HG02973 (cell line): ENCODE results near the gene ATP6V0C.
"Not testable (repeated sequence)": the region's sequence is repeated elsewhere in the genome, so short reads cannot be mapped to it uniquely, and the experiment has no call there.

Source experiments
- ATAC-seq: cut with Tn5 transposase; IDR thresholded peaks from one replicate; pipeline ENCODE4 v1.9.1; 2021; ENCODE audit warnings: moderate library complexity; ENCODE audit not compliant: unreplicated experiment

The ATP6V0C gene

DNA sequence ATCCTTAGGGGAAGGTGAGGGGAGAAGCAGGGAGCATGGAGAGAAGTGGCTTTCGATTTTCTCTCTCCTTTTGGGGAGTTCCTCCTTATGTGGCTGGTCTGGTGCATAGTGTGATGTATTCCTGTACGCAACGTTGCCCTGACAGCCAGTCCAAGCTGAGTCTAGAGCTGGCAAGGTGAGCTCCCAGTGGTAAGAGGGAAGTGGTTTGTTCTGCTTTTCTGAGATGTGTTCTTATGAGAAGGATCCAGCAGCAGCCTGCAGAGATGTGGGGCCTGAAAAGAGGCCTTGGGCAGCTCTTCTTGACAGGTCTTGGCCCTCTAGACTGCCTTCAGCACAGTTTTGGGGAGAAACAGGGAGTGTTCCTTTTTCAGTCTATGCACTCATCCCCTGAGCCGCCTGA lies 27.2 kb downstream of the ATP6V0C start:
- ATAC-seq: not testable (repeated sequence)

DNA sequence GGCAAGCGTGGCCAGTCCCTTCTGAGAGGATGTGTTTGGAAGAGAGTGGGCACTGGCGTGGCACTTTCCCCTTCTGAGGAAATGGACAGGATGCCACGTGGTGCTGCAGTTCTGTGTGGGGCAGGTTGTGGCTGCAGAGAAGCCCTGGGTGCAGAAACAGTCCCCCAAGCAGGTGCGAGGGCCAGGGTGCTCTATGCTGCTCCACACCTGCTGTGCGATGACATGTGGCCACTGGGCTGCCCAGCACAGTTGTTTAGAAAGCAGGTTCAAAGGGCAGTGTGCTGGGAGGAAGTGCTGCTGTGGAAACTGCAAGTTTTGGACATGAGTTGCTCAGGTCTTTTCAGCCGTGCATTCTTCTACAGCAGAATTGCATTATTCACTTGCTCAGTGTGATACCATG lies 27.7 kb downstream of the ATP6V0C start:
- not testable (repeated sequence) for ATAC-seq

DNA sequence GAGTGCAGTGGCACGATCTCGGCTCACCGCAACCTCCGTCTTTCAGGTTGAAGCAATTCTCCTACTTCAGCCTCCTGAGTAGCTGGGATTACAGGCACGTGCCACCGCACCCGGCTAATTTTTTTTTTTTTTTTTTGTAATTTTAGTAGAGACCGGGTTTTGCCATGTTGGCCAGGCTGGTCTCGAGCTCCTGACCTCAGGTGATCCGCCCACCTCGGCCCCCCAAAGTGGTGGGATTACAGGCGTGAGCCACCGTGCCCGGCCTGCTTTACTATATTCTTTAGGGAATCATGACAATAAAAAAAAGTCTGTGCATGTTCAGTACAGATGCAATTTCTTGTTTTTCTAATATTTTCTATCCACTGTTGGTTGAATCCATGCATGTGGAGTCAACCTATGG lies 30.0 kb downstream of the ATP6V0C start:
- not testable (repeated sequence) for ATAC-seq

DNA sequence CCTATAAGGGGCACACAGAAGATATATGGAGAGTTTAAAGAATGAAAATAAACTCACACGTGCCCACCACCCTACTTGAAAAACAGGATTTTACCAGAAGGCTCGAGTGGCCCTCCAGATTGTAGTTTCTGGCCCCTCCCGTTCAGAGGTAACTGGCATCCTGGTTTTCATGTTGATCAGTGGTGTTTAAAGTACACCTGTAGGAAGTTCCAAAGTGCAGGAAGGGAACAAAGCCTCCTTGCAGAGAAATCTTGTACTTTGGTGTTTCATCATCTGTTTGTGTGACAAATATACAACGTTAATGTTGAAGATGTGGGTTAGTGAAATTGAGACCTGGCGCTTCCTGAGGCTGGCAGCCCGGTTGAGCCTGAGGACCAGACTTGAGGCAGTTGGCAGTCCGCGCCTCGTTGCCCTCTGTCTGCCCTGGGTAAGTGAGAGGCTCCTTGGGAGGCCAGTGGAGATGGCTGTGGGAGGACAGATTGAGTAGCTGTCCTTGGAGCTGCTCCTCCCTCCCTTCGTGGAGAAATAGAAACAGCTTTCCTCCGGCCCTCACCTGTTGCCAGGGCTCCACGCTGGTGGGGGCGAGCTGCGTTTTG lies 36.6 kb downstream of the ATP6V0C start:
- not testable (repeated sequence) for ATAC-seq

DNA sequence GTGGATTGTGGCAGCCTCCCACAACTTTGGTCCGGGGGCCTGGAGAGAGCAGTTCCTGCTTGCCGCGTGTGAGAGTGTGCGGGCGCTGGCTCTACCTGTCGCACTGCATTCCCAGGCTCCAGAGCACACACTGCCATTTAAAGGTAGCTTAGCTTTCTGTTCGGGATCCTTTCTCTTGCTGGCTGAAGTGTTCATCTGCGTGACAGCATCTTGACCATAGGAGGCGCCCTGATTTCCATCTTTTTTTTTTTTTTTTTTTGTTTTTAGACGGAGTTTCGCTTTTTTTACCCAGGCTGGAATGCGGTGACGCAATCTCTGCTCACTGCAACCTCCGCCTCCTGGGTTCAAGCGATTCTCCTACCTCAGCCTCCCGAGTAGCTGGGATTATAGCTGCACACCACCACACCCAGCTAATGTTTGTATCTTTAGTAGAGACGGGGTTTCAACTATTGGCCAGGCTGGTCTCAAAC lies 37.7 kb downstream of the ATP6V0C start:
- ATAC-seq: not testable (repeated sequence)

DNA sequence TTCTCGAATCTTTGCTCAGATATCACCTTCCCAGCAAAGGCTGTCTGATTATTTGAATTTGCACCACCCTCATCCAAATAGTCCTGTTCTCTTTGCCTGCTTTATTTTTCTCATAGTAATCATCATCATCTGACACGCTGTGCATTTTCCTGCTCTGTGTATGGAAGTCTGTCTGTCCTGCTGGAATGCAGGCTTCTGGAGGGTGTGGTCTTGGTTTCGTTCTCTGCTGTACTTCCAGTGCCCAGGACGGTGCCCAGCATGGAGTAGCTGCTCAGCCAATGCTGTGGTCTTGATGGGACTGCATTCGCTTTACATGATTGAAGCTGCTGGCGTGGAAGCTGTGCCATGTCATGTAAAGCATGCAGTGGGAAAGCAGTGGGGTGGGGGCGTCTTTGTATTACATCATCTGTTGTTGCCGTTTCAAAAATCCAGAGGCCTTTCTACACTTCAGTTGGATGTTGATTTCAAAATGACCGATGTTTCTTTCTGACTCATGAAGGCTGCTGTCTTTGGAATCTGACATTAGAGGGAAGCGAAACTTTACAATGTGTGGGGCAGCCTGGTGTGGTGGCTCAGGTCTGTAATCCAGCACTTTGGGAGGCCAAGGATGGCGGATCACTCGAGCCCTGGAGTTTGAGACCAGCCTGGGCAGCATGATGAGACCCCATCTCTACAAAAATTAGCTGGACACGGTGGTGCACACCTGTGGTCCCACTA lies 41.1 kb downstream of the ATP6V0C start:
- ATAC-seq: not testable (repeated sequence)

DNA sequence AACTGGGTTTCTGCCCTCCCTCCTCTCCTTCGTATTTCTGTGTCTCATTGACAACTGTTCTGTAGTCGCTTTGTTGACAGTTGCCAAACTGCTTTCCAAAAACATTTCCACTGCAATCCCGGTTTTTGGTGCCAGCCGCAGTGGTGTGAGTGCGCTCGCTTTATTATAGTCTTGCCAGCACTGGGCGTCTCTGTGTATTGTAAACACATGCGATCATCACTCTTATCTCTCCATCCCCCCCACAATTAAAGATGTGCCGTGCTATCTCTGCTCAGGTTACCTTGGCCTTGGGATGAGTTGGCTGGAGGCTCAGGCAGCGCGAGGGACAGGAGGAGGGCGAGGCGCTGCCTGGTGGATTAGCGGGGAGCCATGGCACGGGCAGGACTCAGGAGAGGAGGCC lies 43.4 kb downstream of the ATP6V0C start:
- ATAC-seq: not testable (repeated sequence)

DNA sequence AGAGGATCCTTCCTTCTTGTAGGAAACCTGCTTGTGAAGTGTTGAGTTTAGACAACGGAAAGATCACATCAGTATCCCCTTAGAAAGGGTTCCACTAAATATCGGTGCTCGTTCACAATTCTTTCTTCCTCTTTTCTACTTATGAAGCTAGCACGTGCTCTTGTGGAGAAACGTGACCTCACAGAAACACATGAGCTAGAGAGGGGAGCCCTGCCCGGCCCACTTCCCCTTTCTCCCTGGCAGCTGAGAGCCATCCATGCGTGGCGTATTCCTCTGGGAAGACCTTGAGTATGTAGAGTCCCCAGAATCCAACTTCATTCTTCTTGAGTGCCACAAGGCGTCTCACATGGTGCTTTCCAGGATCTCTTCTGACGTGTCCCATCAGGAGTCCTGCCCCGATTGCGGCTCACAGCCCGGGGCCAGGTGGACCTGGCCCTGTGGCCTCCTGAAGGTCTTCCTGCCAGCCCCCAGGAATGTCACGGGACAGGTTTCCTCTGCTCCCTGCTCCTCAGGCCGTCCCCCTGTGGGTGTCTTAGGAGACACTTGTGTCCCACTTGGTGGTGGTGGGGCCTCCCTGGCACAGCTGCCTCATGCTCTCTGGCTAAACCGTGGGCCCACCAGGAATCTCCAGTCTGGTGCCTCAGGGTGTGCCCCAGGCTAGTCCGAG lies 46.5 kb downstream of the ATP6V0C start:
- ATAC-seq: peak; percentile 59

DNA sequence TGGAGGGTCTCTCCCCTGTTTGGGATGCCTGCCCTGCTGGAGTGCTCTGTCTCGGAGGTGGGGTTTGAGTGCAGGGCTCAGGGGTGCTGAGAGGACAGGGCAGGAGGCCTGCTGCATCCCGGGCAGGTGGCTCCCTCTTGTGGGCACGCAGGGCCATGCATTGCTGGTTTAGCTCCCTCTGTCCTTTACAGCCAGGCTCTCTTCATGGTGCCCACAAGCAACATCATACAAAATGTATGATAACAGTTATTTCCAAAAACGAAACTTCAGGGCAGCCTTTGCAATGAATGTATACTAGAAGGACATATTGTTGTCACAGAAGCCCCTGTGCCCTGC lies 47.0 kb downstream of the ATP6V0C start:
- ATAC-seq: peak; percentile 36

DNA sequence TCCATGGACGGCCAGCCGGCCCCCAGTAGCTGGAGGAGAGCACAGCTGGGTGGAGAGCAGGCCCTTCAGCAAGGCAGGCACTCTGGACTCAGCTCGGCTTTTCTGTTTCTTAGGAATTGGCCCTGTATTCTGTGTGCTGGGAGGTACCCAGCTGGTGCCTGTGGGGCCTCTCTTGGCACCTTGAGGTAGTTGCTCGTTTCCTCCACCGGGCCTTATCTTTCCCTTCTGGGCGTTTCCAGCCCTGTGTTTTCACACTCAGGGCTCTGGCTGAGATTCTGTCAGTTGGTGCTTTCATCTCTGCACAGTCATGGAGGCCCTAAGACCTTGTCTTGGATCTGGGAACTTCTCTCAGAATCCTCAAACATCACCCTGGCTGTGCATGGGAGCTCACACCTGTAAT lies 53.8 kb downstream of the ATP6V0C start:
- not testable (repeated sequence) for ATAC-seq

DNA sequence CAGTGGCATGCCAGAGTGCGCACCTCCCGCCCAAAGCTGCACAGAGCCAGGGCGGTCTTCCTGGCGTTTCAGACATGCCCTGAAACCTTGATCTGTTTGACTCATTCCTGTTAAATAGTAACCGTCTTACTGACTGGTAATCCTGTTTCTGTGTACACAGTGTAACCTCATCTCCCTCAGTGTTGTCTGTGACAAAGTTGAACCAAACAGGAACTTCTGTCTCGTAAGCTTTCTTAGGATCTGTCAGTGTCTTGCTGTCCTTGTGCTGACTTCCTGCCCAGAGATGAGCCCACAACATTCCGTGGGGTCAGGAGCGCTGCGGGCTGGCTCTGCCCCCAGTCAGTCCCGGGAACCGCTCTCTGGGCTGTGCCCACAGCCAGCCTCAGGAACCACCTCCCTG lies 54.8 kb downstream of the ATP6V0C start:
- not testable (repeated sequence) for ATAC-seq
